GM18519 (cell line): ENCODE measurements around the gene OR8I2.
"Not testable (repeated sequence)": the region's sequence is repeated elsewhere in the genome, so short reads cannot be mapped to it uniquely, and the experiment has no call there.

Experiments used
- ATAC-seq: cut with Tn5 transposase; IDR thresholded peaks from one replicate; pipeline ENCODE4 v1.9.1; 2021; ENCODE audit warnings: mild to moderate bottlenecking, moderate library complexity; ENCODE audit not compliant: unreplicated experiment, low FRiP score

OR8I2 gene

GRCh38 chr11:56093008-56093407, at the start of gene OR8I2:
Gene OR8I2 (plus strand): TSS chr11:56093308. CDS start chr11:56093308, 0 bp downstream.
- ATAC-seq, result no peak

- ATAC-seq, result no peak
Observed at GRCh38 chr11:56045538-56045937, 47.6 kb upstream of the OR8I2 start.

GRCh38 chr11:56048480-56048879, 44.6 kb upstream of the OR8I2 start:
- no peak for ATAC-seq

- no peak for ATAC-seq
Observed at GRCh38 chr11:56049487-56049886, 43.6 kb upstream of the OR8I2 start.

GRCh38 chr11:56056366-56056765, 36.7 kb upstream of the OR8I2 start:
- not testable (repeated sequence) for ATAC-seq

- ATAC-seq, result not testable (repeated sequence)
Observed at GRCh38 chr11:56057661-56058237, 35.4 kb upstream of the OR8I2 start.

- ATAC-seq, result not testable (repeated sequence)
Observed at GRCh38 chr11:56058260-56058780, 34.8 kb upstream of the OR8I2 start.

- ATAC-seq, result no peak
Observed at GRCh38 chr11:56066980-56067379, 26.1 kb upstream of the OR8I2 start.

GRCh38 chr11:56089697-56090096, 3.4 kb upstream of the OR8I2 start:
- ATAC-seq, result no peak

- no peak for ATAC-seq
Observed at GRCh38 chr11:56103210-56103737, 10.2 kb downstream of the OR8I2 start, which contains the start of gene OR8H2. Gene OR8H2 (plus strand): TSS chr11:56103687. CDS start chr11:56105043, 1,356 bp downstream.

- no peak for ATAC-seq
Observed at GRCh38 chr11:56122073-56122472, 29.0 kb downstream of the OR8I2 start, which contains the start of gene OR8H3. Gene OR8H3 (plus strand): TSS chr11:56122373. CDS start chr11:56122373, 0 bp downstream.

GRCh38 chr11:56140151-56140661, 47.1 kb downstream of the OR8I2 start, which contains the start of gene OR8J3:
Gene OR8J3 (minus strand): TSS chr11:56140201. CDS start chr11:56137718, 2,483 bp downstream.
- no peak for ATAC-seq

- not testable (repeated sequence) for ATAC-seq
Observed at GRCh38 chr11:56143681-56144080, 50.6 kb downstream of the OR8I2 start.
